GM19240 (cell line): ENCODE results near the gene ESR1.
"Not testable (repeated sequence)": the region's sequence is repeated elsewhere in the genome, so short reads cannot be mapped to it uniquely, and the experiment has no call there.

ENCODE experiments used
- DNase-seq: peaks from one replicate; pipeline ENCODE4 v3.0.0; 2011; ENCODE audit warnings: low spot score; ENCODE audit not compliant: insufficient read length

ESR1 gene

DNA sequence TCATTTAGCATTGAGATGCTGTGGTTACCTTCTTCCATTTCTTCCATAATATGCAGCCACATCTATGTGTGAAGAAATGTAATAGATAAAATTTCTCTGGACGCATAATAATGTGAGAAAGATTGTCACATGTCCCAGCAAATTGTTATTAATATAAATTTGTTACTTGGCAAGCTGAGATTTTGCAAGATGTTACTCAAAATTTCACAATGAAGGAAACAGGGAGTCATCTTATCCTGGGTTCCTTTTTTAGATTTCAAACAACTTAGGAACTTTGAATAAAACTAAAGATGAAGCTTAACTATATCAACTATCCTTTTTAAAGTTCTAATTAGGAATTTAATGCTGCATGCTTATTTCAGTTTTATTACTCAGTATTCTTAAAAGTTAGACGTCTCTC lies 3.6 kb downstream of the ESR1 start:
- DNase-seq: no peak

DNA sequence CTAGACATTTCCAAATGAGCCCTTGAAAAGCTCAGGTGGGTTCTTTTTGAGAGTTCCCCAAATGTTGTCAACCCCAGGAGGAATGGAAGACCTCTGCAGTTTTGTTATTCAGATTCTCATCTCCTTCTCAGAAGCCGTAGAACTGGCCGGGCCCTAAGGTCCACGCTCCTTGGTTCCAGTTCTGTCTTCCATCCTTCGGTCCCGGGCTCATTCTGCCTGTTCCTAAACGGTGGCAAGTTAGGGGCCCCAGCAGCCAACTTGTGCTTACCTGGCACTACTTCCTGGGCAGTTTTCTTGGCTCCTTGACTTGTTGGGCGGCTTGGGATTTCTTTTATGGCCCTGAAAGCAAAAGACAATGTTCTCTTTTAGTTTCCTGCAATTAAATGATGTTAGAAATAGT lies 6.4 kb downstream of the ESR1 start:
- DNase-seq: no peak

DNA sequence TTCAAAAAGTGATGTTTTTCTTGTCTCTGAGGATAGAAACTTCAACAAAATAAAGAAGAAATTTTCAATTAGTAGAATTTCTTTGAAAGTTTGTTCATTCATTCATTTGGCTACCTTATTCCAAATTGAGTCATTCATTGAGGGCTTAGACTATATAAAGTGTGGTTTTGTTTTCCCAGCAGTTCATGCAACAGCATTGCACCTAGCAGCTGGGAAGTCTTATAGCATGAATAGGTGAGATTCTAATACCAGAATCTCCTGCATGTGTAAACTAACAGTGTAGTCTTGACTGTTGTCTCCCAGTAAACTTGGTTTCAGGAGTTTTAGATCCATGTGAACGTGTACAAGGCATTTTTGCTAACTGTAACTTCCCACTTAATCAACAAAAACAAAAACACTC lies 7.1 kb downstream of the ESR1 start:
- DNase-seq: no peak

DNA sequence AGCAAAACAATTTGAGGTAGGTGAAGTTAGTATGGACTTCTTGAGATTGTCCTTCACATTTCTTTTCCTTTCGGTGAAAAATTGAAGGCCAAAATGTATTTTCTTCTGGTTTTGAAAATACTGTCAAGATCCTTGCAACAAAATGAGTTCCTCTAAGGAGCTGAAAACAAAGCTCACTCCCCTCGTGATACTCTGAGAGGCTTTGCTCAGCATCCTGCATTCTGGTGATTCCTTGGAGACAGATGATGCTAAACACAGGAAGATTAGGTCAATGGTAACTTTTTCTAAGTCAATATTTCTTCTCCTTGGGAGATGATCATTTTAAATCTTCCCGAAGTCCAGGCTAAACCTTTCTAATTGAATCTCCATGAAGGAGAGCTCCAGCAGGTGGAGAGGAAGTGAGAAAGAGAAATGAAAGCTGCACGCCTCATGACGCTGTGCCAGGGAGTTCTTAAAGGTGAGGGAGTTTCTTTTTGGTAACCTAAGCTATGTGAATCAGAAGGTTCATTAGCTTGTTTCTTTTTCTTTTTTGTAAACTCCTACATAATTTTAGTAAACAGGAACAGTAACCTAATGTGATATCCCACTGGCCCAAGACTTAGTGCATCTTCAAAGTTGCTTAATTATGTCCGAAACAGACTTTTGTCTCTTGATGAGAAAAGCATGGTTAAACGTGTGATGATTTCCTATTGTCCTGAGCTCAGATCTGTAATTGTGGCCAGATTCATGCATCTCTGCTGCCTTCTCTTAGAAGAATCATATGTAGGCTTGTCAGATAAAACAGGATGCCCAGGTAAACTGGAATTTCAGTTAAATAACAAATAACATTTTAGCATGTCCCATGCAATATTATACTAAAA lies 15.0 kb downstream of the ESR1 start:
- DNase-seq: no peak

DNA sequence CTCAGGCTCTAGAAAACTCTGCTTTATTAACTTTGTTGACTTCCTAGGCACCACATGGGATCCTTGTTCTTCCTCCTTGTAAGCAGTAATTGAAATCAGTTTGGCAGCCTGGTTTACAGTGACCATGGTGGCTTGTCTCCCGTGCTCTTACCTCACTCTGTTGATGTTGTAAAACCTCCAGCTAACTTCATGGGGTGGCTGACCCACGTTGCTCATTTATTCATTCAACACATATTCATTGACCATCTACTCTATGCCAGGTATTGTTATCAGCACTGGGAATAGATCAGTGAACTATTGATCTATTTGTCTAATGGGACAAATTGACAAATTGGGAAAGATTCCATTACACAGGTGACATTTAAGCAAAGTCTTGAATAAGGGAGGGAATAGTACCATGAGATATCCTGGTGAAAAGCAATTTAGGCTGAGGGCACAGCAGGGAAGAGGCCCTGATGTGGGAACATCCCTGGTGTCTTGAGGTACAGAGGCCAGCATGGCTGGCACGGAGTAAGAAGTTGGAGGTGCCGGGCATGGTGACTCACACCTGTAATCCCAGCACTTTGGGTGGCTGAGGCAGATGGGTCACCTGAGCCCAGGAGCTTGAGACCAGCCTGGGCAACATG lies 19.1 kb downstream of the ESR1 start:
- no peak for DNase-seq

DNA sequence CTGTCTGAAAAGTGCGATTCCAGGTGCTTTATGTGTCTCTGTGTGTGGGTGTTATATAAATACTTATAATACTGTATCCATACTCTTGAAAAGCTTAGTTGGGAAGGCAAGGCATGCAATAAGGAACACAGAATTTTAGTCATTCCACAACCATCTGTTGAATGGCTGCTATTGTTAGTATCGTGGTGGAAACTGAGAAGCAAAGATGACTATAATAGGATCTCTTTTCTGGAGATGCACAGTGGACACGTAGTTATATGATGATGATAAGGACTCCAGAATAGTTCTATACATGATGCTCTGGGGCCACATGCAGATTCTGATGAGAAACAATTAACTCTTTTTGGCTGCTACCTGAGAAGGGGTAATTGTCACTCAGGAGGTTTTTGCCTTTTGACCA lies 25.2 kb downstream of the ESR1 start:
- DNase-seq: no peak

DNA sequence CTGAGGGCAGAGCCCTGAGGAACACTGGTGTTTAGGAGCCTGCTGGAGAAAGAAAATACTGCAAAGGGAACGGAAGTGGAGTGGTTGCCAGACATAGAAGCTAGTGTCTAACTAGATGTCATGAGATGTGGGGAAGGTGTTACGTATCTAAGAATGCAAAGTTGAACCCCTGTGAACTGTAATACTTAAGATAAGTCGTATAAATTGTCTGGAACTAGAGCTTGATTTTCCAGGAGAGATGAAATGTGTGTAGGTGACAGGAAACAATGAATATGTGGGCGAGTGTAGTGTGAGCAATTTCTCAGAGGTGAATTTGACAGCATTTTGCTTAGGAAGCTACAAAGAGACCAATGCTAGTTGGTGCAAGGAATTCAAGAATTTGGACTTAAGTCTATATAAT lies 27.9 kb downstream of the ESR1 start:
- no peak for DNase-seq

DNA sequence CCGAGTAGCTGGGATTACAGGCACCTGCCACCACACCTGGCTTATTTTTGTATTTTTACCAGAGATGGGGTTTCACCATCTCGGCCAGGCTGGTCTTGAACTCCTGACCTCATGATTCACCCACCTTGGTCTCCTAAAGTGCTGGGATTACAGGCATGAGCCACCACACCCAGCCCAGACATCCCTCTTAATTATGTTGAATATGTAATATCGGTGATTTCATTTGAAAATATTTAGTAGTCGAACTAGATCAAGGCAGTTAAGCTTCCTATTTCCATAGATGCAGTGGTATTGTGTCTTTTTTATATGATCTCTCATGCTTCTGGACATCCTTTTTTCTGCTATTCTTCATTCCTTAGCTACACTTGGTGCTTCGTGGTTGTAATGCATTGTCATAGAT lies 29.7 kb downstream of the ESR1 start:
- no peak for DNase-seq

DNA sequence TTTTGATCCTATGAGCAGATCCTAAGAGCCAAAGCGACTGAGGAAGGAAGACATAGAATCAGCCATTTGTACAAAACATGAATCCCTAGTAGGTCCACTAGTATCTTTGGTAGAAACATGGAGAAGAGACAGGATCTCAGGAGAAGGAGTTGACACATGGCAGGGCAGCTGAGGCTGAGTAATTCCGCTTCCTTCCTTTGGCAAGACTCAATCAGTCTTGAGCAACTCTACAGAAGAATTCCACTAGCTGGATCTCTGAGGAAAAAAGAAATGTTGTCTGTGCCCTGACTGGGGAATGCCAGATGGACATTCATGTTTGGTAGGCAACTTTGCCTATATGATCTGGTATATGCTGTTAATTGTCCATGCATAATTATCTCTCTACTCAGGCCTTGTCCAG lies 35.3 kb downstream of the ESR1 start:
- no peak for DNase-seq

DNA sequence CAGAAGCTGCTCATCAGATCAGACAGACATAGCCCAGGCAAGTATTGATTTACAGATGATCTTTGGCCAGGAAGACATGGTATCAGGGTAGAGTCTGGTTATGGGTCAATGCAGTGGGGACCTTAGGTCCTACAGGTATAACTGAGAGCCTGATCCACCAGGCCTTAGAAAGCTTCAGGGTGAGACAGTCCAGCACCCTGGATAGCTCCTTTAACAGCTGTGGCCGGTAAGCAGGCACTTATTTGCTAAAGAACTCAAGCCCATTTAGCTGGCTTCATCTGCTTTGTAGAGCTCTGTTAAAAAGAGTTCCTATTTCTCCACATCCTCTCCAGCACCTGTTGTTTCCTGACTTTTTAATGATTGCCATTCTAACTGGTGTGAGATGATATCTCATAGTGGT lies 39.6 kb downstream of the ESR1 start:
- no peak for DNase-seq

DNA sequence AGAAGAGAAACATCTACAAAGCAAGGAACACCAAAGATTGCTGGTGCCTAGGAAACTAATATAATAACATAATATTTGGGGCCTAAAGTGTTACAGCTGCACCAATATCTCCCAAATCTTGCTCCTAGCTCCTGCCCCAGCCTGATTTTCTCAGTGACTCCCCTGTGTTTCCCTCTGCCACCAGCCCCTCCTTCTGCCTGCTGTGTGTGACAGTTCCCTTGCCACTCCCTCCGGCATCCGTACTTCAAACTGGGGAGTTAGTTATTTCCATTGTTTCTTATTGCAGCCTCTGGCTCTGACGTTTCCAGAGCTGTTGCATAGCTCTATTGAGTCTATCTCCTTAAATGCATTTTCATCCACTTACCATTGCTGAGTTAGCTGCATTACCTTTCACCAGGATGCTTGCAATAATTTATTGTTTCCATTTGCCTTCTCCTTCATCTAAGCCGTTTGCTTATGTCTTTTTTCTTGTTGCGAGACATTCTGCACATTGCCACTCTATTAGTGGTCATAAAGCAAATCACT lies 43.1 kb downstream of the ESR1 start:
- DNase-seq: no peak

DNA sequence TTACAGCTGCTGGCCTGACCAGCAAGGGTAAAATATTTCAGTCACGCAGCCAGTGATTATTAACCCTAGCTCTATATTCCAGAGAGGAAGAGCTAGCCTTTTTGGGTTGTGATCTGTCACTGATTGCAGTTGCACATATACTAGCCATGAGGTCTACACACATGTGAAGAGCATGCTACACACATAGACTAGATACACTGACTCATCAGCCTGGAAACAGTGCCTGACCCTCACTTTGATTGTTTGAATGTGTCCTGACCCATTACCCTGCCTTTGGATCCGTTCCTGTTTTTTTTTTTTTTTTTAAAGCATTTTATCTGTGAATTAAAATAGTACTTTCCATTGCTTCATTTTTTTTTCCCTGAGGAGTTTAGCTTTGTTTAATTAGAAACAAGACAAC lies 50.8 kb downstream of the ESR1 start:
- no peak for DNase-seq

DNA sequence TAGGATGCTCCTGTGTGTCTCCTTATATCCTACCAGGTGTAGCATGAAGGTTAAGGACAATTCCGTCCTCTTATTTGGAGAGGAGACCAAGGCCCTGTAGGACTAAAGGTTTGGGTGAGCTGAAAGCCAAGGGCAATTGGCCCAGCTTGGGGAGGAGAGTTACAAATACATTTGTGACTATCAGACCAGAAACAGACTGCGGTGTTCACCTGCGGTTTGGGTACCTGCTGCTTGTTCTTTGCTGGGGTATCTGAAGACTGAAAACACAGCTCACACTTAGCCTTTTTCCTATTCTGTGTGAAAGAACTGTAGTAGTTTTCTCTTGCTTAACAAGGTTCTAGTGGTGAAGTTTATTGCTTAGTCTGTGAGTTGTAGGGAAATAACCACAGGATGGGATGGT lies 55.0 kb downstream of the ESR1 start:
- DNase-seq: no peak

DNA sequence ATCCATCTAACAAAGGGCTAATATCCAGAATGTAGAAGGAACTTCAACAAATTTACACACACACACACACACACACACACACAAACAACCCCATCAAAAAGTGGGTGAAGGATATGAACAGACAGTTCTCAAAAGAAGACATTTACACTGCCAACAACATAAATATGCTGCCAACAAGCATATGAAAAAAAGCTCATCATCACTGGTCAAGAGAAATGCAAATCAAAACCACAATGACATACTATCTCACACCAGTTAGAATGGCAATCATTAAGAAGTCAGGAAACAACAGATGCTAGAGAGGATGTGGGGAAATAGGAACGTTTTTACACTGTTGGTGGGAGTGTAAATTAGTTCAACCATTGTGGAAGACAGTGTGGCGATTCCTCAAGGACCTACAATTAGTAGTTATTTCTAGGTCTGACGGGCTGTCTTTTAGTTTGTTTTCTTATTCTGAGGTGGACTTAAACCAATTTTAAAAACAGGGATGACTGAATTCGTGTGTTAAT lies 59.9 kb downstream of the ESR1 start:
- not testable (repeated sequence) for DNase-seq

DNA sequence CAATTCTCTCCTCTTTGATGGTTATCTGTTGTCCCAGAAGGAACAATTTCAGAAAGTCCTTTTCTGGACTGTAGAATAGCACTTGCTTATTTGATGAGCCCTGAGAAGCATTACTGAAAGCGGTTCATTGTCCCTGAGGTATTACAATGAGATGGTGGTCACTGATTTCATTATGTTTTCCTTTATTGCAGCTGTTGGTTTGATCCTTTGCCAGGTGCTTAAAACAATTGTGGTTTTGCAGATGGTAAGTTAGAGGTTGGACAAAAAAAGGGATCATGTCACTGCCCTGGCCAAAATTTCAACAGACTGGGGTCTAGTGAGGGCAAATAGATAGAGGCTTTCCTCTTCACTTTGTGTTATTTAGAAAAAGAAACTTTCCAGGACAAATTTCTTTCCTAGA lies 61.9 kb downstream of the ESR1 start:
- no peak for DNase-seq

DNA sequence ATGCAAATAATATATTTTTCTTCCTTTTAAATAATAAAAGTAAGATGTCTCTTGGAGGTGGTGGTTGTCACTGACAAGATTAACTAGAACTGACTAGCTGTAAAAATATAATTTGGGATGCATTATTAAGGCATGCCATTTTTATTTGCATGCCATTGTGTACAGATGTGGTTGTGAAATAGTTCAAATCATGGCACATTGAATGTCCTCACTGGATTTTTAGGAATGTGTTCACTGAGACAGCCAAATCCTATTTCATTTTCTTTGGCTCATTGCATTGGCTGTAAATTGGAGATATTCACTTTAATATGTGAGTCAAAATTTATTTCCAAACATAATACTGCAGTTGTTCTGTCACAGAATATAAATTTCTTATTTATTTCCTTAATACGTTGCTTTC lies 62.3 kb downstream of the ESR1 start:
- no peak for DNase-seq

DNA sequence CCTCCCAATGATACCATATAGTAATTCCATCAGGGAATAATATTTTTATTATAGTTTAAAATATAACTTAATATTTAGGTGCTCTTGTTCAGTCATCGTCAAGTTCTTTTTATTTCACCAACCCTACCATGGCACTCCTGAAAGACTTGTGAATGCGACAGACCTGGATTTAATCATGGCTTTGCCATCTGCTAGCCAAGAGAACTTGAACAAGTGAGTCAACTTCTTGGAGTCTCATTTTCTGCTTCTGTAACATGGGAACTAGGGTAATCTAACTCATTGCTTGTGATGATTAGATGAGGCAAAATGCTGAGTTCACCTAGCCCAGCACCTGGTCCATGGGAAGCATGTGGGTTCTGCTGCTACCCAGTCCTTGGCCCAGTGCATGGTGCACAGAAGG lies 62.9 kb downstream of the ESR1 start:
- DNase-seq: no peak

DNA sequence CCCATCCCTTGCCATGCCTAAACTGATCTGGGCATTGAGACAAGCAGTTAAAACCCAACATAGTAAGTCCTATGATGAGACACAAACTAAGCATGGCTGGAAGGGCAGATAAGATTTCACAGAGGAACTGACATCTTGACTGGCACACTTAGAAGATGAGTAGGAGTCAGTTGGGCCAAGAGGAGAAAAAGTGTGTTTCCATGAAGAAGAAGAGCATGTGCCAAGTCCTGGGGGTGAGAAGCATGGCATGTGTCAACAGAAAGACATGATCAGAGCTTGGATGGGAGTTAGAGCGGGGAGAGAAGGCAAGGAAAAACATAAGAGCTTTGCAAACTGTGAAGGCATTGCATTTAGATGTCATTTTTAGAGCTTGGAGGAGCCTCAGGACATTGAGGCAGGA lies 68.0 kb downstream of the ESR1 start:
- no peak for DNase-seq

DNA sequence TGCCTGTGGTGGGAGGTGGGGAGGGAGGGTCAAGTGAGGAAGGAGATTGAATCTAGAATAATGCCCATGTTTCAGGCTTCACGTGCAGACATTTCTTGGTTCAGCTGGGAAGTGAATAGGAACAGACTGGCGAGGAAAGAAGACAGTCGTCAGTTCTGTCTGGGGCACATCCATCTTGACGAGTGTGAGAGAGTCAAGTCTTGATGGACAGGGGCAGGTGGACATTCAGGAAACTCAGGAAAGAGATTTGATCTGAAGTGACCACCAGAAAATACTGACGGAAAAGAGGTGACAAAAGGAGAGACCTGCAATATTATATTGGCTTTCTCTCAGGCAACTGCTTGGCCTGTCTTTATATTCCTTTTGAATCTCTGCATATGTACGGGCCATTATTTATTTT lies 68.6 kb downstream of the ESR1 start:
- DNase-seq: no peak

DNA sequence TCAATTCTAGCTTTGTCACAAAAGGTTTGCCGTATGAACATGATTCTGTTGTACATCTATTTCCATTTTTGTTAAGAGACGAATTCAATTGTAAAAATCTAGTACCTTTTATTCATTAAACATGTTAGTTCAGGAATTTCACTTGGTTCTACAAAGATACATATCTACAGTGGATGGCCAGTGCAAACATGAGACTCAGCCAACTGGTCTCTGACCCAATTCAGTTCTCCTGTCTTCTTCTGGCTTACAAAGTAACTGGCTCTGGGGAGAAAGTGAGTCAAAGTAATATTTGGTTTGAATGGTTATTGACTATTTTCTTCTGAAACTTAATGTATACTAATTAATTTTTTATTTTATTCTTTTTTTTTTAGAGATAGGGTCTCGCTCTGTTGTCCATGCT lies 70.0 kb downstream of the ESR1 start:
- no peak for DNase-seq

DNA sequence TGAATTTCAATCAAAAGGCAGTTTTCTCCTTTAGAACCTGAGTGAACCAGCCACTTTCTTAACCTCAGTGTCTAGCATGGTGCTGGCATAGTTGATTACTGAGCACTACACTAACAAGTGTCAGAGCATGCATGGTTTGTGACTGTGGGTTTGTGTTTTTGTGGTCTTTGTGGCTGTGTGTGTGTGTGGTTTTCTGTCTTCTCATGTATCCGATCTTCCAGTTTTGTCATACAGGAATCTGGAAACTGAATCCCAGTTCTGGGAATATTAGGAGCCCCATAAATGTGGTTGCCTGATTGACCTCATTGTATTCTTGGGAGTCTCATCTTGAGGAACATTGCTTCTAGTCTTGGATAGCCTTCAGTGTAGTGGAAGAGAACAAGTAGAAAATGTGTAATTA lies 73.7 kb downstream of the ESR1 start:
- no peak for DNase-seq

DNA sequence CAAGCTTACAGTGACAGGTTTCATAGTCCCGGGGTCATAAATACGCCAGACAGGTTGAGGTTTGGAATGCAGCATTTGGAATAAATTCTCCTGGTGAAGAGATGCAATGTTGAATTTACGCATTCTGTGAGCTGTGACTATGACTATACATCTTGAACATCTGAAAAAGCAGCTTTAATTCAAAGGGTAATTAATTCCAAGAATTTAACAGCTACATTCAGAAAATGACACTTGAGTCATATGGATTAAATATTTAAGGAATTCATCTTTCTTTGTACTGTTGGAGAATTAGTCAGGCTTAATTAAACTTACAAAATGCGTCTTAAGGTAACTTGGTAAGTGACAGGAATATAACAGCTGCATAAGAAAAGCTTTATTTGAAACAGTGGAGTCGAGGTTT lies 74.7 kb downstream of the ESR1 start:
- no peak for DNase-seq

DNA sequence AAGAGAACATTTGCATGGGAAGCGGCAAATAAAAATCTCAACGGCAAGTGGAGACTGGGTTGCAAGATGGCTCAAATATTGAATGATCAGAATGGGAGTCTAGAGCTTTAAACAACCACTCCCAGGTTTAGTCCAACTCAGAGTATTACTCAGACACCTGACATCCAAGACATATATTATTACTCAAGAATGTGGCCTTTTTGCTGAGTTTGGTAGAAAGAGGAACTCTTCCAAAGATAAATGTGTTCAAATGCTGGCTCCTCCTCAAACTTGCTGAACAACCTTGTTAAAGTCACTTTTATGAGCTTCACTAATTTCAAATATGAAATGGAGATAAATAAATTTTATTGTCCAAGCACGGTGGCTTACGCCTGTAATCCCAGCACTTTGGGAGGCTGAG lies 77.8 kb downstream of the ESR1 start:
- no peak for DNase-seq
